HS-5 (cell line): Measurements from ENCODE around the gene TOX2.

Source experiments
- DNase-seq: peaks from one replicate; pipeline ENCODE4 v3.0.0-alpha.2; 2012; ENCODE audit warnings: low read depth

Gene TOX2

GRCh38 chr20:43916073-43916880 lies 1.6 kb downstream of the TOX2 start:
- no peak for DNase-seq

- DNase-seq = no peak
Measured at GRCh38 chr20:43916881-43917371, 2.3 kb downstream of the TOX2 start.

- no peak for DNase-seq
Measured at GRCh38 chr20:43917380-43917779, 2.7 kb downstream of the TOX2 start.

- no peak for DNase-seq
Measured at GRCh38 chr20:43919686-43920403, 5.2 kb downstream of the TOX2 start.

- DNase-seq = no peak
Measured at GRCh38 chr20:43920797-43921196, 6.1 kb downstream of the TOX2 start.

GRCh38 chr20:43921227-43921780 lies 6.7 kb downstream of the TOX2 start:
- DNase-seq = no peak

- DNase-seq = no peak
Measured at GRCh38 chr20:43922614-43923013, 8.0 kb downstream of the TOX2 start.

- DNase-seq = no peak
Measured at GRCh38 chr20:43923322-43923721, 8.7 kb downstream of the TOX2 start.

GRCh38 chr20:43923917-43924316 lies 9.3 kb downstream of the TOX2 start:
- no peak for DNase-seq

GRCh38 chr20:43925215-43925614 lies 10.6 kb downstream of the TOX2 start:
- DNase-seq = no peak

- DNase-seq = no peak
Measured at GRCh38 chr20:43925801-43926200, 11.1 kb downstream of the TOX2 start.

GRCh38 chr20:43926287-43927050 lies 11.8 kb downstream of the TOX2 start:
- no peak for DNase-seq

GRCh38 chr20:43931976-43932375 lies 17.3 kb downstream of the TOX2 start:
- DNase-seq = no peak

GRCh38 chr20:43934833-43935232 lies 20.2 kb downstream of the TOX2 start:
- DNase-seq = no peak

GRCh38 chr20:43936104-43936770 lies 21.6 kb downstream of the TOX2 start:
- no peak for DNase-seq

GRCh38 chr20:43936805-43937204 lies 22.2 kb downstream of the TOX2 start:
- DNase-seq = no peak

GRCh38 chr20:43937591-43937990 lies 22.9 kb downstream of the TOX2 start:
- DNase-seq = no peak

- DNase-seq = no peak
Measured at GRCh38 chr20:43938017-43938655, 23.5 kb downstream of the TOX2 start.

GRCh38 chr20:43938932-43939761 lies 24.5 kb downstream of the TOX2 start:
- DNase-seq = peak; percentile 99

GRCh38 chr20:43939762-43940121 lies 25.1 kb downstream of the TOX2 start:
- DNase-seq = no peak
